Activated naive CD4-positive, alpha-beta T cell treated with anti-CD3 and anti-CD28 coated beads, Interleukin-2, amount 10 ng/mL, durations not matched to agents 7 days and 5 days (primary cell): ENCODE results near the gene GOLGA6L25.
A peak's percentile ranks its signal among the peaks of the same experiment; 100 is the strongest.
"Not testable (repeated sequence)": the region's sequence is repeated elsewhere in the genome, so short reads cannot be mapped to it uniquely, and the experiment has no call there.

Experiments used
- CTCF ChIA-PET: fragments of 350-600 bp; sonication (Branson Sonifier 250); formaldehyde crosslinking; loops from one replicate; lab custom pipeline; 2021; ENCODE audit warnings: antibody characterized with exemption; lab: Charles Lee
- DNase-seq: peaks from one replicate; pipeline ENCODE4 v3.0.0-alpha.2; 2020
- H3K27ac Mint-ChIP-seq: one replicate; pipeline ENCODE4 v1.8.0; 2021; ENCODE audit warnings: mild to moderate bottlenecking, moderate library complexity, mixed read lengths
- H3K27me3 Mint-ChIP-seq: one replicate; pipeline ENCODE4 v1.8.0; 2021; ENCODE audit warnings: mild to moderate bottlenecking, mixed read lengths
- H3K36me3 Mint-ChIP-seq: one replicate; pipeline ENCODE4 v1.8.0; 2021; ENCODE audit warnings: mixed read lengths
- H3K4me1 Mint-ChIP-seq: one replicate; pipeline ENCODE4 v1.8.0; 2021; ENCODE audit warnings: mixed read lengths
- H3K4me3 Mint-ChIP-seq: one replicate; pipeline ENCODE4 v1.8.0; 2021; ENCODE audit warnings: mild to moderate bottlenecking, moderate library complexity, mixed read lengths
- H3K9me3 Mint-ChIP-seq: one replicate; pipeline ENCODE4 v1.8.0; 2021; ENCODE audit warnings: mixed read lengths

The GOLGA6L25 gene

GRCh38 chr15:28553268-28553667 lies at the start of gene GOLGA6L25:
GOLGA6L25 (plus strand) TSS chr15:28553568; CDS start chr15:28553629, 61 bp downstream.
- H3K4me3 Mint-ChIP-seq, H3K4me1 Mint-ChIP-seq, H3K36me3 Mint-ChIP-seq, H3K27ac Mint-ChIP-seq, DNase-seq, H3K27me3 Mint-ChIP-seq, CTCF ChIA-PET, H3K9me3 Mint-ChIP-seq: not testable (repeated sequence)

- H3K4me3 Mint-ChIP-seq, H3K4me1 Mint-ChIP-seq, H3K9me3 Mint-ChIP-seq, H3K36me3 Mint-ChIP-seq, H3K27me3 Mint-ChIP-seq, H3K27ac Mint-ChIP-seq, DNase-seq, CTCF ChIA-PET: not testable (repeated sequence)
These were observed 45.0 kb upstream of the GOLGA6L25 start for GRCh38 chr15:28508217-28508889.

- H3K4me1 Mint-ChIP-seq, H3K36me3 Mint-ChIP-seq, DNase-seq, H3K27me3 Mint-ChIP-seq, H3K4me3 Mint-ChIP-seq, H3K9me3 Mint-ChIP-seq, H3K27ac Mint-ChIP-seq, CTCF ChIA-PET: not testable (repeated sequence)
These were observed 39.2 kb upstream of the GOLGA6L25 start for GRCh38 chr15:28514128-28514527.

- CTCF ChIA-PET, H3K27me3 Mint-ChIP-seq, DNase-seq, H3K4me3 Mint-ChIP-seq, H3K27ac Mint-ChIP-seq, H3K36me3 Mint-ChIP-seq, H3K9me3 Mint-ChIP-seq, H3K4me1 Mint-ChIP-seq: not testable (repeated sequence)
These were observed 38.2 kb upstream of the GOLGA6L25 start for GRCh38 chr15:28515208-28515607.

- H3K27ac Mint-ChIP-seq, H3K4me3 Mint-ChIP-seq, H3K27me3 Mint-ChIP-seq, DNase-seq, H3K4me1 Mint-ChIP-seq, H3K36me3 Mint-ChIP-seq, H3K9me3 Mint-ChIP-seq, CTCF ChIA-PET: not testable (repeated sequence)
These were observed 20.4 kb upstream of the GOLGA6L25 start, which contains the start of gene GOLGA8G for GRCh38 chr15:28532954-28533353. GOLGA8G (minus strand) TSS chr15:28532971; CDS start chr15:28532909, 62 bp downstream.

- H3K4me3 Mint-ChIP-seq, H3K36me3 Mint-ChIP-seq, CTCF ChIA-PET, H3K27me3 Mint-ChIP-seq, H3K4me1 Mint-ChIP-seq, H3K27ac Mint-ChIP-seq, H3K9me3 Mint-ChIP-seq, DNase-seq: not testable (repeated sequence)
These were observed 20.0 kb downstream of the GOLGA6L25 start for GRCh38 chr15:28573351-28573750.

GRCh38 chr15:28588977-28589606 lies 35.7 kb downstream of the GOLGA6L25 start:
- H3K27ac Mint-ChIP-seq, H3K4me1 Mint-ChIP-seq: not testable (repeated sequence)

GRCh38 chr15:28589769-28590168 lies 36.4 kb downstream of the GOLGA6L25 start:
- Mint-ChIP-seq H3K27ac (peak overlapping the region; percentile 97), H3K4me3 (peak overlapping the region; percentile 96)
- H3K27me3 Mint-ChIP-seq, H3K36me3 Mint-ChIP-seq, CTCF ChIA-PET, DNase-seq, H3K9me3 Mint-ChIP-seq, H3K4me1 Mint-ChIP-seq: not testable (repeated sequence)

More at GRCh38 chr15:28588977-28589606, 35.7 kb downstream of the GOLGA6L25 start:
- DNase-seq, CTCF ChIA-PET, H3K36me3 Mint-ChIP-seq, H3K9me3 Mint-ChIP-seq, H3K4me3 Mint-ChIP-seq, H3K27me3 Mint-ChIP-seq: not testable (repeated sequence)

GRCh38 chr15:28592395-28592794 lies 39.0 kb downstream of the GOLGA6L25 start:
- H3K4me3 Mint-ChIP-seq, CTCF ChIA-PET, H3K27ac Mint-ChIP-seq: not testable (repeated sequence)

GRCh38 chr15:28593424-28594129 lies 40.2 kb downstream of the GOLGA6L25 start:
- H3K4me3 Mint-ChIP-seq, H3K27me3 Mint-ChIP-seq, DNase-seq, H3K36me3 Mint-ChIP-seq, H3K9me3 Mint-ChIP-seq, H3K27ac Mint-ChIP-seq, CTCF ChIA-PET, H3K4me1 Mint-ChIP-seq: not testable (repeated sequence)

More at GRCh38 chr15:28592395-28592794, 39.0 kb downstream of the GOLGA6L25 start:
- not testable (repeated sequence) for H3K27me3 Mint-ChIP-seq, DNase-seq, H3K4me1 Mint-ChIP-seq, H3K9me3 Mint-ChIP-seq, H3K36me3 Mint-ChIP-seq

GRCh38 chr15:28597471-28597870 lies 44.1 kb downstream of the GOLGA6L25 start:
- H3K36me3 Mint-ChIP-seq, H3K9me3 Mint-ChIP-seq, DNase-seq, CTCF ChIA-PET, H3K27ac Mint-ChIP-seq, H3K4me1 Mint-ChIP-seq, H3K27me3 Mint-ChIP-seq, H3K4me3 Mint-ChIP-seq: not testable (repeated sequence)

- not testable (repeated sequence) for DNase-seq, H3K36me3 Mint-ChIP-seq, H3K27me3 Mint-ChIP-seq
These were observed 44.8 kb downstream of the GOLGA6L25 start for GRCh38 chr15:28598209-28598608.

GRCh38 chr15:28602152-28602551 lies 48.8 kb downstream of the GOLGA6L25 start:
- DNase-seq, H3K4me1 Mint-ChIP-seq, H3K27ac Mint-ChIP-seq, H3K4me3 Mint-ChIP-seq, H3K9me3 Mint-ChIP-seq, H3K36me3 Mint-ChIP-seq, H3K27me3 Mint-ChIP-seq, CTCF ChIA-PET: not testable (repeated sequence)

More at GRCh38 chr15:28598209-28598608, 44.8 kb downstream of the GOLGA6L25 start:
- H3K4me1 Mint-ChIP-seq, CTCF ChIA-PET, H3K4me3 Mint-ChIP-seq, H3K27ac Mint-ChIP-seq, H3K9me3 Mint-ChIP-seq: not testable (repeated sequence)
